Stimulated activated CD4-positive, alpha-beta T cell treated with anti-CD3 and anti-CD28 coated beads, Interleukin-4, amount 100 ng/mL, for 4 hours (primary cell): ENCODE data around the gene F7.
"Not testable (repeated sequence)": the region's sequence is repeated elsewhere in the genome, so short reads cannot be mapped to it uniquely, and the experiment has no call there.

Source experiments
- DNase-seq, 2 experiments: peaks; one replicate each; pipeline ENCODE4 v3.0.0-alpha.2; 2020

F7 gene

GRCh38 chr13:113087923-113088690 is 17.5 kb upstream of the F7 start:
- DNase-seq = no peak

GRCh38 chr13:113088691-113089020 is 16.9 kb upstream of the F7 start:
- no peak for DNase-seq

- DNase-seq = no peak
Observed at GRCh38 chr13:113089693-113090414, 15.7 kb upstream of the F7 start.

DNA sequence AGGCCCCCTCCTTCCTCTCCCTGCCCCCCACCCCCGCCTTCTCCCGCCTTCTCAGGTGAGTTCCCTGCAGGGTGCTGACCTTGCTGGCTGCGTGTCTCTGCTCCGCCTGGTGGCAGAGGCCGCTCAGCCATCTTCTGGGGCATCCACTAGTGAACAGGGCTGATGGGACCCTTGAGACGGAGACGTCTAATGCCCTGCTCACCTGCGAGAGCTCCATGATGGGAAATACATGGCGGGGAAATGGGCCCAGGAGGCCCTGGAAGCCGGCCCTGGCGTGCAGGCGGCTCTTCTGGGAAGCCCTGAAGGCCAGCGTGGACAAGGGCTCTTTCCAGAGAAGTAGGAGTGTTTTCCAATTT is 15.2 kb upstream of the F7 start:
- DNase-seq = no peak

GRCh38 chr13:113090806-113091205 is 14.8 kb upstream of the F7 start:
- DNase-seq = no peak

DNA sequence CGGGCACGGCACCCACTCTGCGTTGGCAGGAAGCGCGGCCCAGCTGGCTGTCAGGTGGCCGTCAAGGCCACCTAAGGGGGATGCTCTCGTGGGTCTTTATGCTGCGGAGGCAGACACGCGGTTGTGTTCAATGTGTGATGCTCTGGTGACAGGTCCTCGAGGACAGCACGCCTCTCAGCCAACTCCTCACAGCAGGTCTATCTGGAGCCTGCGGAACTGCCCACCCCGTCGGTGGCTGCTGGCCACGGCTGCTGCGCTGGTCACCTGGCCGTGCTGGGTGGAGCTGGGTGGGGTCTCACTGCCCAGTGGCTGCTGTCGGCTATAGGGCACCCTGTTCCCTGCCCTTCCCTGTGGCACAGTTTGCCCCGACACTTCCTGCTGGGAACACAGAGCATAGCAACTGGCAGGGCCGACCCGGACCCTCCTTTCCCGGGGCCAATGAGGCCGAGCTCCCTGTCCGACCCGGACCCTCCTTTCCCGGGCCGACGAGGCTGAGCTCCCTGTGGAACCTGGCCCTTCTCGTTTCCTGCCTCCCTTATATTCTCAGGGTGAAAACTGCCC is 14.3 kb upstream of the F7 start:
- DNase-seq = no peak

- no peak for DNase-seq
Observed at GRCh38 chr13:113091891-113092775, 13.5 kb upstream of the F7 start.

DNA sequence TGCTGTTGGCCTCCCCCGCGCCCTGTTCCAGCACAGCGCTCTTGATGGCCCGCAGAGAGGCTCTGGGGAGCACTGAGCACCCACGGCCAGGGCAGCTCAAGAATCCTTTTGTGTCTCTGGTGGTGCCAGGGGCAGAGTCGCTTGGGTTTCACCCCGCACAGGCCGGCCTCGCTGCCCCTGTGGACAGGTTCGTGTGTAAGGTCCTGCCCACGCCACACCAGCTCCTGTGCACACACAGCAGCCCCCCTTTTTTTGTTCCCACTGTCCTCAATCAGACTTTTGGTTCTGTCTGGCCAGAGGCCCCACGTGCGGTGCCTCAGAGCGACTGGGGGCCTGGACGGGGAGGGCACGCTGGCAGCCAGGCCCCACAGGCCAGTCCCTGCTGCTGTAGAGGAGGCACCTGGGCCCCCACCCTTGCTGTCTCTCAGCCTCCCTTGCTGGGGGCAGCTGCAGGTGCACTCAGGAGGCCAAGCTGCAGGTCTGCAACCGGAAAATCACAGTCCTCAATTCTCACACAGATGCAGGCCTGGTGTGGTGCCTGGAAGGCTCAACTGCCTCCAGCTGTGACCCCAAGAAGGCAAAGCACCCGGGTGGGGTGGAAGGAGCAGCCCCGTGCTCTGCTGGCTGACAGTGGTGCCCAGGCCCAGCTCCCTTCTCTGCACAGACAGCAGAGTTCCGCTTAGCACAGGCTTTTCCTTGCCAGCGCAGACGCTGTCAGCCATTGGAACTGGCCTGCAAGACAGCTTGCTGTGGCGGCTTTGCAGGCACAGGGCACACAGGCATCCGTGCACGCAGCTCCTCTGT is 12.6 kb upstream of the F7 start:
- DNase-seq = no peak

GRCh38 chr13:113093580-113094409 is 11.8 kb upstream of the F7 start:
- DNase-seq = no peak

DNA sequence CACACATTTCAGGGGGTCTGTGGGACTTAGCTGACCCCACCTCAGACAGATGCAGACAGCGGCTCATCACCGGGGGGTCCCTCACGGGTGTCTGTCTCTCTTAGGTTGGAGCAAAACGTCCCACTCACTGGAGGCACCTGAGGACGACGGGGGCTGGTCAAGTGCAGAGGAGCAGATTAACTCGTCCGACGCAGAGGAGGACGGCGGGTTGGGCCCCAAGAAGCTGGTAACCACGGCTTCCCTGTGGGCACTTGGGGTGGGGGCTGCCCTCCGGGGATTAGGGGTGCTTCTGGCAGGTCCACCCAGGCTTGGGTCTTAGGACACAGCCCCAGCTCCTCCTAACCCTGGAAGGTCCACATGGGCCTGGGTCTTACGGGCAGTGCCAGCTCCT is 11.2 kb upstream of the F7 start:
- DNase-seq = no peak

- no peak for DNase-seq
Observed at GRCh38 chr13:113095146-113096051, 10.2 kb upstream of the F7 start.

- DNase-seq = no peak
Observed at GRCh38 chr13:113096052-113096744, 9.4 kb upstream of the F7 start.

DNA sequence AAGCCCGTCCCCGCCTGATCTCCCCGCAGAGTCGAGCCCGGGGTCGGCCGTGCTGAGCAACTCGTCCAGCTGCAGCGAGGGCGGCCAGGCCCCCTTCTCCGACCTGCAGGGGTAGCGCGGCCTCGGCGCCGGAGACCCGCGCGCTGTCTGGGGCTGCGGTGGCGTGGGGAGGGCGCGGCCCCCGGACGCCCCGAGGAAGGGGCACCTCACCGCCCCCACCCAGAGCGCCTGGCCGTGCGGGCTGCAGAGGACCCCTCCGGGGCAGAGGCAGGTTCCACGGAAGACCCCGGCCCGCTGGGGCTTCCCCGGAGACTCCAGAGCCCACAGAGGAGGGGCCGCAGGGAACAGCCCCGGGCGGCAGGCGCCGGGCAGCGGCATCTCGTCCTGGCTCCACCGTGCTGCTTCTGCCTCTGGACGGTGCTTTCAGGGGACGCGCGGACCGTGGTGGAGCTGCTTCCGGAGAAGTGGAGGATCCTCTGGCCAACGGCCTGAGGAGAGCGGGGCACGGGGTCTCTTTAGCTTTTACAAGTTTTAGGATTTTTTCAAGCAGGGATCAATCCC is 8.8 kb upstream of the F7 start:
- DNase-seq = no peak

DNA sequence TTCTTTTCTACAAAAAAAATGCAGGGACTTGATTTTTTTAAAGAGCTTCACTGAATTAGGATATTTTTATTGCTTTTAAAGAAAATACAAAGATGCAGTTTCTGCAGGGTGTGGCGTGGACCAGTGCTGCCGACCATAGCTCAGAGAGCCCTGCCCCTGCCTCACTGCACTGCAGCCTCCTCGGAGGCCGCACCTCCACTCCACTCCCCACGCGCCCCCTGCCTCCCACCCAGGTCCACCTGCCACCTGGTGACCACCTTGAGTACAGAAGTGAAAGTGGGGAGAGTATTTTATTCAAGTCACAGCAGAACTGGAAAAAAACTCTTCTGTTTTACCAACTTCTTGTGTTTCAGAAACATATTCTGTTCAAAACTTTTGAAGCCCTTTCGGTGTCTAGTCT is 7.9 kb upstream of the F7 start:
- no peak for DNase-seq

DNA sequence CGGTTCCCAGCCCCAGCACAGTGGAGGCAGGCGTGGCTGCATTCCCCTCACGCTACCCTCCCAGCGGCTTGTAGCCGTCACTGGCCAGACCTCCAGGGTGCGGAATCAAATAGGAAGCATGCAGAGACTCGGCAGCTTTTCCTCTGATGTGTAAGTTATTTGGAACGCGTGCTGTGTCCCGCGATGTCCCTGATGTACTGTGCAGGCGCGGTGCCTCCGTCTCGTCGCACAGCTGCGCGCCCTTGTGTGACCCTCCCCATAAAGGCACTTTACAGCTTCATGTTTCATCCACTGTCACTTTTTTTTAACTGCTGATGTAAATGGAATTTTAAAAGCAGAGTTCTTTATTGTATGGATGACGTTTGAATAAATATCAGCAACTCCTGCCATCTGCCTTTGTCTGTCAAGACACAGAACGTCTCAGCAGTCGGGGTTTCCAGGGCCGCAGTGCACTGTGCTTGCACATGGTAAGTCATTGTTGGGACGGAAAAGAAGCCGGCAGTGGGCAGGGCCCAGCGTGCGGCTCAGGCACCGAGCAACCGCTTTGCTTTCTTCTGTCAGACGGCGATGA is 7.3 kb upstream of the F7 start:
- DNase-seq = no peak

GRCh38 chr13:113099142-113099541 is 6.4 kb upstream of the F7 start:
- no peak for DNase-seq

GRCh38 chr13:113102302-113102701 is 3.3 kb upstream of the F7 start:
- not testable (repeated sequence) for DNase-seq

GRCh38 chr13:113102727-113103126 is 2.9 kb upstream of the F7 start:
- no peak for DNase-seq

DNA sequence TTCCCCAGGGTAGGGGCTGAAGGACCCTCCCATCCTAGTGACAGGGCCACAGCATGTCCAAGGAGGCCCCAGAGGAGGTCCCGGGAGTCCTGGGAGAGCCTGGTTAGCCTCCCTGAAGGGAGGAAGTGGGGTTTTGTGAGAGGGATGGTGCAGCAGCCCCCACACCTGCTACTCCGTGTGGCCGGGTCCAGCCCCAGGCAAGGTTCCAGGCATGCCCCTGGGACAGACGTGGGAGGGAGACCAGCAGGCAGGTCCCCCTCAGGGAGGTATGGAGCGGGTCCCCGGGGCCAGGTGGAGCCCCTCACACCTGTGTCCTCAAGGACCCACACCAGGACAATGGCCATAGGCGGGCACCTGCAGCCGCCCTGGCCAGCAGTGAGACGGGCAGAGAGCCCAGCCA is 1.9 kb upstream of the F7 start:
- DNase-seq = no peak
